ENCODE data around the gene PPL.

PPL gene

GRCh38 chr16:4926928-4927327, 10.0 kb downstream of the PPL start:
- POLR2A ChIA-PET (ENCODE audit: low non-redundant PET): no interaction called here
- no peak for DNase-seq (ENCODE audit: low spot score)
- peak overlapping the region; percentile 94 for H3K27ac ChIP-seq
- TF ChIP-seq, protein P1, sequence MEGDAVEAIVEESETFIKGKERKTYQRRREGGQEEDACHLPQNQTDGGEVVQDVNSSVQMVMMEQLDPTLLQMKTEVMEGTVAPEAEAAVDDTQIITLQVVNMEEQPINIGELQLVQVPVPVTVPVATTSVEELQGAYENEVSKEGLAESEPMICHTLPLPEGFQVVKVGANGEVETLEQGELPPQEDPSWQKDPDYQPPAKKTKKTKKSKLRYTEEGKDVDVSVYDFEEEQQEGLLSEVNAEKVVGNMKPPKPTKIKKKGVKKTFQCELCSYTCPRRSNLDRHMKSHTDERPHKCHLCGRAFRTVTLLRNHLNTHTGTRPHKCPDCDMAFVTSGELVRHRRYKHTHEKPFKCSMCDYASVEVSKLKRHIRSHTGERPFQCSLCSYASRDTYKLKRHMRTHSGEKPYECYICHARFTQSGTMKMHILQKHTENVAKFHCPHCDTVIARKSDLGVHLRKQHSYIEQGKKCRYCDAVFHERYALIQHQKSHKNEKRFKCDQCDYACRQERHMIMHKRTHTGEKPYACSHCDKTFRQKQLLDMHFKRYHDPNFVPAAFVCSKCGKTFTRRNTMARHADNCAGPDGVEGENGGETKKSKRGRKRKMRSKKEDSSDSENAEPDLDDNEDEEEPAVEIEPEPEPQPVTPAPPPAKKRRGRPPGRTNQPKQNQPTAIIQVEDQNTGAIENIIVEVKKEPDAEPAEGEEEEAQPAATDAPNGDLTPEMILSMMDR (conservative IDR thresholded peaks at IDR 0.05; ENCODE audit: low read depth): no peak
- CTCF ChIA-PET: interaction anchor here (1.0 kb wide), 1 partner anchor 9 kb away, joined by 4 read pairs; the partner anchor contains the start of gene PPL

- ChIA-PET CTCF (interaction anchor here (1.0 kb wide), 1 partner anchor 11 kb away, joined by 4 read pairs; the partner anchor contains the start of gene PPL), POLR2A (ENCODE audit: low non-redundant PET) (no interaction called here)
- DNase-seq (ENCODE audit: low spot score): no peak
- TF ChIP-seq, protein P1 (conservative IDR thresholded peaks at IDR 0.05; ENCODE audit: low read depth): no peak
- H3K27ac ChIP-seq: peak overlapping the region; percentile 94
These were observed 11.2 kb downstream of the PPL start for GRCh38 chr16:4925791-4926190.

GRCh38 chr16:4925293-4925607, 11.7 kb downstream of the PPL start:
- POLR2A ChIA-PET (ENCODE audit: low non-redundant PET): no interaction called here
- TF ChIP-seq, protein P1 (conservative IDR thresholded peaks at IDR 0.05; ENCODE audit: low read depth): no peak
- H3K27ac ChIP-seq: peak overlapping the region; percentile 94
- CTCF ChIA-PET: no interaction called here
- no peak for DNase-seq (ENCODE audit: low spot score)

GRCh38 chr16:4924593-4925292, 12.2 kb downstream of the PPL start:
- ChIA-PET POLR2A (ENCODE audit: low non-redundant PET) (no interaction called here), CTCF (interaction anchor here (0.6 kb wide), 1 partner anchor 76 kb away, joined by 6 read pairs; no protein-coding TSS in a partner anchor)
- H3K27ac ChIP-seq: peak overlapping the region; percentile 94
- TF ChIP-seq, protein P1 (conservative IDR thresholded peaks at IDR 0.05; ENCODE audit: low read depth): no peak
- DNase-seq (ENCODE audit: low spot score): peak; percentile 86

DNA sequence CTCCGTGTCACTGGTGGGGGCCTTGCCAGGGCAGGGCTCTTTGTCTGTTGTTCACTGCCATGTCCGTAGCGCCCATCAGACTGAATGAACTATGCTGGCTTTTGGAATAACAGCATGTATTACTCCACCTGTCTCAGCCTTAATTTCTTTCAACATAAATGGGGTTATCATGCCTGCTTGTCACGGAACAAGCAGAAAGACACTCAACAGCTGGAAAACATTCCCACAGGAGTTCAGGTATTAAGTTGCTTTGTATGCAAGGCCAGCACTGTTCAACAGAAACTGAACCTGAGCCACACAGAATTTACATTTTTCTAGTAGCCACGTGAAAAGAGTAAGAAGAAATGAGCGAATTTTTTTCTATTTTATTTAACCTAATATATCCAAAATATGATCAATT, 13.1 kb downstream of the PPL start:
- H3K27ac ChIP-seq: peak overlapping the region; percentile 94
- ChIA-PET CTCF (no interaction called here), POLR2A (ENCODE audit: low non-redundant PET) (no interaction called here)
- TF ChIP-seq, protein P1 (conservative IDR thresholded peaks at IDR 0.05; ENCODE audit: low read depth): no peak
- no peak for DNase-seq (ENCODE audit: low spot score)

DNA sequence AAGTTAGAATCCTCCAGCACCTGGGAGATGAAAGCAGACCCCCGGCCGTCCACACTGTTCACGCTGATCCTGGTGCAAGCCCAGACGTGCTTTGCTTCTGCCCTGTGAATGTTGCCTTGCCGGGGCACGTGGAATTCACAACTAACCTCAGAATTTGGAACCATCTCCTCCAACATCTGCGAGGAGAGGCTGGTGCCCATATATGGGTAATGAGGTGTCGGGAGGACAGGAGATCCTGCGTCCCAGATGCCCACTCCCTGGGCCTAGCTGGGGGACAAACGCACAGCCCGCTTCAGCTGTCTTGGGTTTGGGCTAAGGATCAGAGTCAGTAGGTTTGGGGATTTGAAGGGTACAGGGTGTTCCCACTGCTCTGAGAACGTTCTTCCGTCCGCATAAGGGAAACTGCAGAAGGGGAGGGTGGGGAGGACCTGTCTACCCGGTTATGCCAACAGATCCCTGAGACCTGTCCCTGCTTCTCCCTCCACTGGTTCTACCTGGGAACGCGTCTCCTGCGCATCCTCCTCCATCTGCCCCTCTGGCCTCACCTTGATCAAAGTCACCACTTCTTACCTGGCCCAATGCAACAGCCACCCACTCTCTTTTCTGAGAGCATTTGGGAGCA, 14.1 kb downstream of the PPL start:
- TF ChIP-seq, protein P1 (conservative IDR thresholded peaks at IDR 0.05; ENCODE audit: low read depth): no peak
- ChIA-PET CTCF (interaction anchor here (0.6 kb wide), 1 partner anchor 474 kb away, joined by 3 read pairs; no protein-coding TSS in a partner anchor), POLR2A (ENCODE audit: low non-redundant PET) (no interaction called here)
- peak; percentile 49 for DNase-seq (ENCODE audit: low spot score)
- H3K27ac ChIP-seq: peak overlapping the region; percentile 94
